Keratinocyte (primary cell): ENCODE results near the gene STARD10.

Experiments
- EZH2 ChIP-seq: IDR thresholded peaks from one replicate; pipeline ENCODE4 v1.6.1; 2012; ENCODE audit warnings: inconsistent platforms, mild to moderate bottlenecking, low read length, moderate library complexity
- TF ChIP-seq, protein P1 (sequence below), 3 experiments: IDR thresholded peaks in 1 of 3; conservative IDR thresholded peaks in 1 of 3; optimal IDR thresholded peaks in 1 of 3; 2 replicates in 2 of 3; 3 replicates in 1 of 3; pipeline versions ENCODE3 to v1.5.1; 2011; ENCODE audit warnings: low read length in 3 of 3, mild to moderate bottlenecking in 3 of 3, moderate library complexity in 2 of 3, control low read depth in 1 of 3, inconsistent platforms in 1 of 3; ENCODE audit not compliant: insufficient read depth in 2 of 3; ENCODE audit errors: extremely low read depth in 1 of 3

DNA sequence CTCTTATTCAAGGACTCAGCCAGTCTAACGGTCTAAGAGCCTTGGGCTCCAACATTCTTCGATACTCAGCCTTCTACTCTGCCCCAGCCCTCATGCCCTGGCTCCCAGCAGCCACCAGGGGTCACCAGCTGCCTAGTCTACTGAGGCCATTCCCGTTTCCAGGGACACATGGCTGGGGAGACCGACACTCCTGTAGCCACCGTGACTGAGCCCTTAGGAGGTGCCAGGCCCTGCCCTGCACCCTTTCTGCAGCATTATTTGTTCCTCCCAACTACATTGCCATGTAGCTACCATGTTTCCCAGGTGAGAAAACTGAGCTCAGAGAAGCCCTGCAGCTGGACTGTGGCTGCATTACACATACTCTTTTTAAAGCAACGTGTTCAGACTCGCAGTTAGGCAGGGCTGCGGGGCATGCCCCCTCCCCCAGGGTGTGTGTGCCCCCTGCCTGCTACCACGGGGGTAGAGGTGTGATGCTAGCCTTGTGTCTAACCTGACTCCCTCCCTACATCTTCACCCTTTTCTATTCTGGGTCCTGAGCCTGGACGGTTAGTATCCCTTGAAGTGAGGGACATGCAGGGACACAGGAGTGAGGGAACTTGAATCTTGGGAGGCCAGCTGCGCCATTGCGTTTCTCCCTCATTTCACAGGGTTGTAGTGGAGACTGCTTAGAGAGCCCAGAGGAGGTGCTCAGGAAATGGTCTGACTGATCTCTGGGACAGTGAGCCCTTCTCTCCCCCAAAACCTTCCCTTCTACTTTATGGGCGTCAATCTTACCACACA lies 37.9 kb upstream of the STARD10 start:
- TF ChIP-seq, protein P1, sequence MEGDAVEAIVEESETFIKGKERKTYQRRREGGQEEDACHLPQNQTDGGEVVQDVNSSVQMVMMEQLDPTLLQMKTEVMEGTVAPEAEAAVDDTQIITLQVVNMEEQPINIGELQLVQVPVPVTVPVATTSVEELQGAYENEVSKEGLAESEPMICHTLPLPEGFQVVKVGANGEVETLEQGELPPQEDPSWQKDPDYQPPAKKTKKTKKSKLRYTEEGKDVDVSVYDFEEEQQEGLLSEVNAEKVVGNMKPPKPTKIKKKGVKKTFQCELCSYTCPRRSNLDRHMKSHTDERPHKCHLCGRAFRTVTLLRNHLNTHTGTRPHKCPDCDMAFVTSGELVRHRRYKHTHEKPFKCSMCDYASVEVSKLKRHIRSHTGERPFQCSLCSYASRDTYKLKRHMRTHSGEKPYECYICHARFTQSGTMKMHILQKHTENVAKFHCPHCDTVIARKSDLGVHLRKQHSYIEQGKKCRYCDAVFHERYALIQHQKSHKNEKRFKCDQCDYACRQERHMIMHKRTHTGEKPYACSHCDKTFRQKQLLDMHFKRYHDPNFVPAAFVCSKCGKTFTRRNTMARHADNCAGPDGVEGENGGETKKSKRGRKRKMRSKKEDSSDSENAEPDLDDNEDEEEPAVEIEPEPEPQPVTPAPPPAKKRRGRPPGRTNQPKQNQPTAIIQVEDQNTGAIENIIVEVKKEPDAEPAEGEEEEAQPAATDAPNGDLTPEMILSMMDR (optimal IDR thresholded peaks at IDR 0.05 in 1 of 3, IDR thresholded peaks at IDR 0.05 in 1 of 3, conservative IDR thresholded peaks at IDR 0.05 in 1 of 3; ENCODE audit: extremely low read depth in 1 of 3, insufficient read depth in 2 of 3, low read length in 3 of 3), result peak; percentile 93 to 98 (median 95)
- TF ChIP-seq EZH2, result no peak
